GM12874 (cell line): ENCODE data around the gene CASP10.

Experiments
- CTCF ChIP-seq: IDR thresholded peaks from 2 replicates; pipeline ENCODE4 v1.5.1; 2011; ENCODE audit warnings: low read depth, mild to moderate bottlenecking, control low read depth, low read length, moderate library complexity; ENCODE audit not compliant: insufficient read depth

CASP10 gene

GRCh38 chr2:201208563-201209252 lies 25.8 kb downstream of the CASP10 start:
- TF ChIP-seq CTCF = no peak

GRCh38 chr2:201215963-201216362 lies 33.0 kb downstream of the CASP10 start:
- TF ChIP-seq CTCF = no peak

- no peak for TF ChIP-seq CTCF
Observed at GRCh38 chr2:201216918-201217317, 34.0 kb downstream of the CASP10 start.

GRCh38 chr2:201218780-201219179 lies 35.8 kb downstream of the CASP10 start:
- TF ChIP-seq CTCF = no peak

- no peak for TF ChIP-seq CTCF
Observed at GRCh38 chr2:201219328-201220096, 36.6 kb downstream of the CASP10 start.

GRCh38 chr2:201220102-201220570 lies 37.2 kb downstream of the CASP10 start:
- TF ChIP-seq CTCF = no peak
